Heart left ventricle (tissue), 13 donors: Measurements from ENCODE around the gene FOXD4L6.
"Not testable (repeated sequence)": the region's sequence is repeated elsewhere in the genome, so short reads cannot be mapped to it uniquely, and the experiment has no call there.

Experiments
- POLR2A ChIP-seq, 2 donors: fragments of 450-650 bp; IDR thresholded peaks; one replicate each; pipeline ENCODE4 v1.6.1; 2017; ENCODE audit warnings: antibody characterized with exemption in 2 of 2, mild to moderate bottlenecking in 2 of 2, moderate library complexity in 2 of 2
- TF ChIP-seq, protein P1 (sequence below), 12 donors: fragments of 200-600 bp; sonication (generic) in 4 of 12; IDR thresholded peaks; one replicate each; pipeline versions ENCODE4 v1.5.0 to v1.8.0; 2018 to 2022; ENCODE audit warnings: antibody characterized with exemption in 12 of 12, mild to moderate bottlenecking in 5 of 12
- donor health status: ischemic (EF 13 %, LVEDD 7.1; RV severe dilation, severe dysfunction).
- donor health status: DM: no; HTN: yes; CAD: no.
- donor health status: DM: no; HTN: no; CAD: no.
- donor health status: ischemic (EF 25% LVEDD 6.9; RV normal size, moderate dysfunction).
- donor health status: ischemic (EF 25% LVEDD 5.7; RV mildly dilated, moderate dysfunction).
- donor health status: ischemic (EF 35%, LVEDD 5.7; RV mildly dilated, moderate dysfunction).
- donor health status: nonischemic (EF 11% LVEDD 7.7; RV severe dilation, severe dysfunction).
- donor health status: DM: yes; HTN: yes; CAD: no.
- donor health status: PGD.
- donor health status: ischemic (EF 29% LVEDD 5.4; RV normal size, mild dysfunction).
- donor health status: nonischemic (EF 23%, LVEDD 6.1; RV moderate dilation, normal function).

GRCh38 chr9:41094010-41094773, 34.3 kb downstream of the FOXD4L6 start:
- TF ChIP-seq, protein P1, sequence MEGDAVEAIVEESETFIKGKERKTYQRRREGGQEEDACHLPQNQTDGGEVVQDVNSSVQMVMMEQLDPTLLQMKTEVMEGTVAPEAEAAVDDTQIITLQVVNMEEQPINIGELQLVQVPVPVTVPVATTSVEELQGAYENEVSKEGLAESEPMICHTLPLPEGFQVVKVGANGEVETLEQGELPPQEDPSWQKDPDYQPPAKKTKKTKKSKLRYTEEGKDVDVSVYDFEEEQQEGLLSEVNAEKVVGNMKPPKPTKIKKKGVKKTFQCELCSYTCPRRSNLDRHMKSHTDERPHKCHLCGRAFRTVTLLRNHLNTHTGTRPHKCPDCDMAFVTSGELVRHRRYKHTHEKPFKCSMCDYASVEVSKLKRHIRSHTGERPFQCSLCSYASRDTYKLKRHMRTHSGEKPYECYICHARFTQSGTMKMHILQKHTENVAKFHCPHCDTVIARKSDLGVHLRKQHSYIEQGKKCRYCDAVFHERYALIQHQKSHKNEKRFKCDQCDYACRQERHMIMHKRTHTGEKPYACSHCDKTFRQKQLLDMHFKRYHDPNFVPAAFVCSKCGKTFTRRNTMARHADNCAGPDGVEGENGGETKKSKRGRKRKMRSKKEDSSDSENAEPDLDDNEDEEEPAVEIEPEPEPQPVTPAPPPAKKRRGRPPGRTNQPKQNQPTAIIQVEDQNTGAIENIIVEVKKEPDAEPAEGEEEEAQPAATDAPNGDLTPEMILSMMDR (IDR thresholded peaks at IDR 0.05): not testable (repeated sequence)
- not testable (repeated sequence) for TF ChIP-seq POLR2A (IDR thresholded peaks at IDR 0.05)
